PFSK-1 (cell line): ENCODE results near the gene ARHGEF16.

Experiments used
- POLR2AphosphoS5 ChIP-seq: IDR thresholded peaks from 2 replicates; pipeline ENCODE4 v1.6.1; 2012; ENCODE audit warnings: low read depth, mild to moderate bottlenecking, control low read depth, low read length, moderate library complexity
- SIN3A ChIP-seq: IDR thresholded peaks from 2 replicates; pipeline ENCODE4 v1.6.1; 2012; ENCODE audit warnings: mild to moderate bottlenecking, low read length, moderate library complexity, borderline replicate concordance; ENCODE audit not compliant: insufficient read depth
- TAF1 ChIP-seq: IDR thresholded peaks from 2 replicates; pipeline ENCODE4 v1.6.1; 2012; ENCODE audit warnings: low read length, control low read depth, borderline replicate concordance; ENCODE audit not compliant: insufficient read depth
- TF ChIP-seq, protein P1 (sequence below), 2 experiments: IDR thresholded peaks; 2 replicates each; pipeline versions ENCODE4 v1.6.1 to v1.8.0; 2011 to 2012; ENCODE audit warnings: low read depth in 2 of 2, low read length in 2 of 2, control low read depth in 1 of 2, inconsistent platforms in 1 of 2, mild to moderate bottlenecking in 1 of 2, moderate library complexity in 1 of 2; ENCODE audit not compliant: insufficient read depth in 1 of 2

- TF ChIP-seq TAF1 (no peak), SIN3A (no peak), POLR2AphosphoS5 (no peak)
- TF ChIP-seq, protein P1, sequence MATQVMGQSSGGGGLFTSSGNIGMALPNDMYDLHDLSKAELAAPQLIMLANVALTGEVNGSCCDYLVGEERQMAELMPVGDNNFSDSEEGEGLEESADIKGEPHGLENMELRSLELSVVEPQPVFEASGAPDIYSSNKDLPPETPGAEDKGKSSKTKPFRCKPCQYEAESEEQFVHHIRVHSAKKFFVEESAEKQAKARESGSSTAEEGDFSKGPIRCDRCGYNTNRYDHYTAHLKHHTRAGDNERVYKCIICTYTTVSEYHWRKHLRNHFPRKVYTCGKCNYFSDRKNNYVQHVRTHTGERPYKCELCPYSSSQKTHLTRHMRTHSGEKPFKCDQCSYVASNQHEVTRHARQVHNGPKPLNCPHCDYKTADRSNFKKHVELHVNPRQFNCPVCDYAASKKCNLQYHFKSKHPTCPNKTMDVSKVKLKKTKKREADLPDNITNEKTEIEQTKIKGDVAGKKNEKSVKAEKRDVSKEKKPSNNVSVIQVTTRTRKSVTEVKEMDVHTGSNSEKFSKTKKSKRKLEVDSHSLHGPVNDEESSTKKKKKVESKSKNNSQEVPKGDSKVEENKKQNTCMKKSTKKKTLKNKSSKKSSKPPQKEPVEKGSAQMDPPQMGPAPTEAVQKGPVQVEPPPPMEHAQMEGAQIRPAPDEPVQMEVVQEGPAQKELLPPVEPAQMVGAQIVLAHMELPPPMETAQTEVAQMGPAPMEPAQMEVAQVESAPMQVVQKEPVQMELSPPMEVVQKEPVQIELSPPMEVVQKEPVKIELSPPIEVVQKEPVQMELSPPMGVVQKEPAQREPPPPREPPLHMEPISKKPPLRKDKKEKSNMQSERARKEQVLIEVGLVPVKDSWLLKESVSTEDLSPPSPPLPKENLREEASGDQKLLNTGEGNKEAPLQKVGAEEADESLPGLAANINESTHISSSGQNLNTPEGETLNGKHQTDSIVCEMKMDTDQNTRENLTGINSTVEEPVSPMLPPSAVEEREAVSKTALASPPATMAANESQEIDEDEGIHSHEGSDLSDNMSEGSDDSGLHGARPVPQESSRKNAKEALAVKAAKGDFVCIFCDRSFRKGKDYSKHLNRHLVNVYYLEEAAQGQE (IDR thresholded peaks at IDR 0.05; ENCODE audit: insufficient read depth in 1 of 2, low read depth in 2 of 2, low read length in 2 of 2): no peak
These were observed 21.4 kb upstream of the ARHGEF16 start for GRCh38 chr1:3433076-3433475.
